ENCODE results near the gene SMARCAD1.

Gene SMARCAD1

DNA sequence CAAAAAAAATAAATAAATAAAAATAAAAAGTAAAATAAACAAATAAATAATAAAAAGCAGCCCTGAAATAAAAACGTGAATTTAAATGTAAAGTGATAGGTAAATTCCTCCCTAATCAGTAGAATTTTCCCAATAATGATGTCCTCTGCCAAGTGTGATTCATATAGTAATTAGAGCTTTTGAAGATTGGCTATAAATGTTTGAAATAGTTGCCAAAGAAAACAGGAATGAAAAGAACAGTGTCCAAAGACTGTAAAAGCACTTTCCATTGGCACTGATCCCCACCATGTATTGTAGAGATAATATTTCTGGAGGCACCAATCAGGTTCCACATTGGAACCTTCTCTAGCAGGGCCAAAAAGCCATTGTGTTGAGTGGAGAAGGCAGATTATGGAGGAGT is 25.9 kb upstream of the SMARCAD1 start:
- Histone ChIP-seq H3K27me3 (ENCODE audit: control insufficient read depth in 1 of 2, insufficient read depth in 2 of 2, low read length in 2 of 2) (no peaks in the 10 kb centered on the region), H3K9me3 (ENCODE audit: low read length) (no peaks in the 10 kb centered on the region), H3K4me3 (ENCODE audit: low read depth in 1 of 2, low read length in 2 of 2) (no peak overlapping the region), H3K36me3 (ENCODE audit: insufficient read depth, low read length) (no peaks in the 10 kb centered on the region), H3K9ac (ENCODE audit: low read length) (no peak overlapping the region), H3K27ac (ENCODE audit: low read depth, low read length) (no peak overlapping the region), H3K4me1 (ENCODE audit: insufficient read depth, low read length) (no peaks in the 10 kb centered on the region)

DNA sequence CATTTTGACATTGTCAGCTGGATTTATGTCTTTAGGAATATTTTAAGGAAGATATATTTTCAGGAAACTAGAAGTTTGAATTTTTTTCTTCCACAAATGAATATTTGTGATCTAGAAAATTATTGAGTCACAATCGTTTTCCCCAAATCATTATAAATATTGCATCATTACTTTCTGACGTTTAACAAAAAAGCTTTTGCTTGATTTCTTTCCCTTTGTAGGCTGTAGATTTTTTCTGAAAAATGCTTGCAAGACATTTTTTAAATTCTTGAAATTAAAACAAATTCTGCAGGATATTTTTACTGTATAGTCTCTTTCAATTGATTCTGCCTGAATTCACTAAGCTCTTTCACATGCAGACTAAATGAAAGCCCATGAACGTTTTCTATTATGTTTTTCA is 4.9 kb upstream of the SMARCAD1 start:
- Histone ChIP-seq H3K27ac (ENCODE audit: low read depth, low read length) (no peak overlapping the region), H3K27me3 (ENCODE audit: control insufficient read depth in 1 of 2, insufficient read depth in 2 of 2, low read length in 2 of 2) (no peaks in the 10 kb centered on the region), H3K36me3 (ENCODE audit: insufficient read depth, low read length) (no peaks in the 10 kb centered on the region), H3K4me1 (ENCODE audit: insufficient read depth, low read length) (no peaks in the 10 kb centered on the region), H3K9ac (ENCODE audit: low read length) (no peak overlapping the region), H3K9me3 (ENCODE audit: low read length) (no peaks in the 10 kb centered on the region), H3K4me3 (ENCODE audit: low read depth in 1 of 2, low read length in 2 of 2) (no peak overlapping the region)

DNA sequence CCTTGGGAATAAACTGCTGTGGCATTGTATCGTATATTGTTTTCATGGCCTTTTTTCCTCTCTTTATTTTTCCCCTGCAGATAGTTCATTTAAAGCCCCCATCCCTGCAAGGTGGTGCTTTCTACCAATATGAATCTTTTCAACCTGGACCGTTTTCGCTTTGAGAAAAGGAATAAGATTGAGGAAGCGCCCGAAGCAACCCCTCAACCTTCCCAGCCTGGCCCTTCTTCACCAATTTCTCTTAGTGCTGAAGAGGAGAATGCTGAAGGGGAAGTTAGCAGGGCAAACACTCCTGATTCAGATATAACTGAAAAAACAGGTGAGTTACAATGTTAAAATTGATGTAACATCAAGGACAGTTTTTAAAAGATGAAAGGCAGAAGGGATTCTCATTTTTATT is 601 bp downstream of the SMARCAD1 start:
- peak overlapping the region; percentile 96 for H3K27ac ChIP-seq (ENCODE audit: low read depth, low read length)
- H3K9ac ChIP-seq (ENCODE audit: low read length), result peak overlapping the region; percentile 70
- H3K4me3 ChIP-seq (ENCODE audit: low read depth in 1 of 2, low read length in 2 of 2), result peak overlapping the region; percentile 77 to 79
- H3K9me3 ChIP-seq (ENCODE audit: low read length), result no peaks in the 10 kb centered on the region
- H3K36me3 ChIP-seq (ENCODE audit: insufficient read depth, low read length), result peaks cover 3% of the 10 kb centered on the region
- H3K27me3 ChIP-seq (ENCODE audit: control insufficient read depth in 1 of 2, insufficient read depth in 2 of 2, low read length in 2 of 2), result no peaks in the 10 kb centered on the region
- peaks cover 13% of the 10 kb centered on the region for H3K4me1 ChIP-seq (ENCODE audit: insufficient read depth, low read length)

DNA sequence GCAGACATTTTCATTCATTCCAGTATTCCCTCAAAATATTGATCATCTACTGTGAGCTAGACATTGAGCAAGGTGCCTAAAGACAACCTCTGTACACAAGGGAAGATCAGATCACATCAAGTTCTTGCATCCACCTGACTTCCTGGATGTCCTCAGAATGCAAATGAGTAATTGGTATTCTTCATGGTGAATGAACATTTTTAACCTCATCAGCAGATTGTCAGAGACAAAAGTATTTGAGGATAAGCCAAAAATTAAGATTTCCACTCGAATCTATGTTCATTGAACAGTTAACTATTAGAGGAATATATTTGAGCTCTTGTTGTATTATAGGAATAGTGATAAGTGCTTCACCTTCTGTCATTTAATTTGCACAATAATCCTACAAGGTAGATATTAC is 1.3 kb downstream of the SMARCAD1 start:
- Histone ChIP-seq H3K9me3 (ENCODE audit: low read length) (no peaks in the 10 kb centered on the region), H3K9ac (ENCODE audit: low read length) (no peak overlapping the region), H3K4me3 (ENCODE audit: low read depth in 1 of 2, low read length in 2 of 2) (peak overlapping the region in 1 of 2 donors; percentile 79), H3K4me1 (ENCODE audit: insufficient read depth, low read length) (peaks cover 13% of the 10 kb centered on the region), H3K36me3 (ENCODE audit: insufficient read depth, low read length) (peaks cover 3% of the 10 kb centered on the region), H3K27me3 (ENCODE audit: control insufficient read depth in 1 of 2, insufficient read depth in 2 of 2, low read length in 2 of 2) (no peaks in the 10 kb centered on the region), H3K27ac (ENCODE audit: low read depth, low read length) (no peak overlapping the region)

DNA sequence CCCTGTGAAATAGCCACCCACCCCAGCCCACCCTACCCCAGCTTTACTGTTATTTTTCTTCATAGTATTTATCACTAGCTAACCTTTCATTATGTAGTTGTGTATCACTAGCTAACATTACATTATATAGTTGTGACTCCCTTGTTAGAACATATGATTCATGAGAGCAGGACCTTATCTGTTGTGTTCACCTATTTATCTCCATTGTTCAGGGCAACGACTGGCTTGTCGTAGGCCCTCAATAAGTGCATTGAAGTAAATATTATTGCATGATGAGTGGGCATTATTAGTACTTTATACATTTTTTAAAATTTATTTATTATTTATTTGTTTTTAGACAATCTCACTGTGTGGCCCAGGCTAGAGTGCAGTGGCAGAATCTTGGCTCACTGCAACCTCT is 4.2 kb downstream of the SMARCAD1 start:
- no peaks in the 10 kb centered on the region for H3K9me3 ChIP-seq (ENCODE audit: low read length)
- H3K27me3 ChIP-seq (ENCODE audit: control insufficient read depth in 1 of 2, insufficient read depth in 2 of 2, low read length in 2 of 2), result no peaks in the 10 kb centered on the region
- H3K27ac ChIP-seq (ENCODE audit: low read depth, low read length), result no peak overlapping the region
- H3K9ac ChIP-seq (ENCODE audit: low read length), result no peak overlapping the region
- H3K4me1 ChIP-seq (ENCODE audit: insufficient read depth, low read length), result peaks cover 13% of the 10 kb centered on the region
- peaks cover 3% of the 10 kb centered on the region for H3K36me3 ChIP-seq (ENCODE audit: insufficient read depth, low read length)
- no peak overlapping the region for H3K4me3 ChIP-seq (ENCODE audit: low read depth in 1 of 2, low read length in 2 of 2)

DNA sequence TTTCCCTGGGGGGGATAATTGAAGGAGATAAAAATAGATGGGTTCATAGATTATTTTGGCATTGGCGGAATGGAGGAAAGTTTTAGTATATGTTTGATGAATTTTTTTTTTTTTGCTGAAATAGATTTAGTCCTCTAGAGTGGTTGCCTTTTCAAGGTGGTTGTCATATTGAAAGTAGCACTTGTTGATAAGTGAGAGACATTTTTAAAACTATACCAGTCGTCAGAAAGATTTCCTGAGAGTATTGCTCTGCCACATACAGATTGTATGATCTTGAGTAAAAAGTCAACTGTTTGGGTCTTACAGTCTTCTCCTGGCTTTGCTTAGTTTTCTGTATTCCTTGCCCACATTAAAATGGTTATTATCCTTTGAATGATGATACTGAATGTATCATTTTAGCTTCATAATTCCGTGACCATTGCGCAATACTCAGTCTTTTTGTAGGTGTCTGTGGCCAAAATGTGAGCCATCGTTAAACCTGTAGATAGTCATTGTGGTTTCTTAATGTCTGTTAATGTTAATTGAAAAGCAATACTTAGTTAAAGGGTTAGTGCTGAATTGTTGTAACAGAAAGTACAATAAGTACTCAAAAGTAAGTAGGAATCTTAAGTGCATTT is 7.1 kb downstream of the SMARCAD1 start:
- Histone ChIP-seq H3K9me3 (ENCODE audit: low read length) (no peaks in the 10 kb centered on the region), H3K27me3 (ENCODE audit: control insufficient read depth in 1 of 2, insufficient read depth in 2 of 2, low read length in 2 of 2) (no peaks in the 10 kb centered on the region), H3K4me3 (ENCODE audit: low read depth in 1 of 2, low read length in 2 of 2) (no peak overlapping the region), H3K27ac (ENCODE audit: low read depth, low read length) (no peak overlapping the region), H3K9ac (ENCODE audit: low read length) (no peak overlapping the region), H3K4me1 (ENCODE audit: insufficient read depth, low read length) (no peaks in the 10 kb centered on the region), H3K36me3 (ENCODE audit: insufficient read depth, low read length) (peaks cover 3% of the 10 kb centered on the region)

DNA sequence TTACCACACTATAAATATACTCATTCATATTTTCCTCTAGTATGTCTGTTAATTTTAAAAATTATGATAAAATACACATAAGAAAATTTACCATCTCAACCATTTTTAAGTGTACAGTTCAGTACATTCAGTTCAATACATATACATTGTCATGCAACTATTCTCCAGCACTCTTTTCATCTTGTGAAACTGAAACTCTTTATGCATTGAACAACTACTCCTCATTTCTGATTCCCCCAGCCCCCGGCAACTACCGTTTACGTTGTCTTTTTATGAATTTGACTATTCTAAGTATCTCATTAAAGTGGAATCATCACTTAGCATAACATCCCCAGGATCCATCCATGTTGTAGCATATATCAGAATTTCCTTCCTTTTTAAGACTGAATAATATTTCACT is 8.7 kb downstream of the SMARCAD1 start:
- H3K9me3 ChIP-seq (ENCODE audit: low read length), result no peaks in the 10 kb centered on the region
- H3K9ac ChIP-seq (ENCODE audit: low read length), result no peak overlapping the region
- no peak overlapping the region for H3K27ac ChIP-seq (ENCODE audit: low read depth, low read length)
- H3K4me3 ChIP-seq (ENCODE audit: low read depth in 1 of 2, low read length in 2 of 2), result no peak overlapping the region
- H3K4me1 ChIP-seq (ENCODE audit: insufficient read depth, low read length), result no peaks in the 10 kb centered on the region
- H3K36me3 ChIP-seq (ENCODE audit: insufficient read depth, low read length), result peaks cover 3% of the 10 kb centered on the region
- no peaks in the 10 kb centered on the region for H3K27me3 ChIP-seq (ENCODE audit: control insufficient read depth in 1 of 2, insufficient read depth in 2 of 2, low read length in 2 of 2)

DNA sequence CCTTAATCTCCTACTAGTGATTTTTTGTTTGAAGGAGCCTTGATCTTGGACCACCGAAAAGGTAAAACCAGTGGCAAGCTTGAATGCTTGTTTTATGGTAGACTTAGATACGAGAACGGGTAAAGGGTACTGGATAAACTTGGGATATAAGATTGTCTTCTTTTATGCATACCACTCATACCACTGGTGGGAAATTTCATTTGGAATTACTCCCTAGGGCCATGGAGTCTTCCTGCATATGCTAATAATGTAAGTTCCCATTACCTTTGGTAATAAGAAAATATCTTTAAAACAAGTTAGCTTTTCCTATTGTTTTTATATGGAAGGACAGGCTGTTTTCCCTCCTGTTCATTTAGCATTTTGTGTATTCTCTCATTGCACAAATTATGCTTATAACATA is 11.7 kb downstream of the SMARCAD1 start:
- H3K27ac ChIP-seq (ENCODE audit: low read depth, low read length), result no peak overlapping the region
- H3K4me1 ChIP-seq (ENCODE audit: insufficient read depth, low read length), result no peaks in the 10 kb centered on the region
- H3K27me3 ChIP-seq (ENCODE audit: control insufficient read depth in 1 of 2, insufficient read depth in 2 of 2, low read length in 2 of 2), result no peaks in the 10 kb centered on the region
- no peaks in the 10 kb centered on the region for H3K9me3 ChIP-seq (ENCODE audit: low read length)
- H3K36me3 ChIP-seq (ENCODE audit: insufficient read depth, low read length), result no peaks in the 10 kb centered on the region
- no peak overlapping the region for H3K9ac ChIP-seq (ENCODE audit: low read length)
- H3K4me3 ChIP-seq (ENCODE audit: low read depth in 1 of 2, low read length in 2 of 2), result no peak overlapping the region

DNA sequence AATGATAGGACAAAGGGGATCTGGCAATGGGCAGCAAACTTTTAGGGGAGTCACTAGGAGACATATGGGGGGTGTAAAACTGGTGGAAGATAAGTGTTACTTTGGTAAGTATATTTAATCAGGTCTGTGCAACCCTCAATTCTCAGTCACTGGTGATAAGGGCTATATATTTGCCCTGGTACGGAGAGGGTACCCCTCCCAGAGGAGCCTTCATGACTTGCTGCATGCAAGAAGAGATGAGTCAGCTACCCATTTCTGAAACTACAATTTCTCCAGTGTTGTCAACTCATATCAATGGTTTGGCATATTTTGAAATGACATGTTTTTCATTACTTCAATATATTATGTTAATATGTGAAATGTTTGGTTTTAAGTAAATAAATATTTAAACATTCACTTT is 14.3 kb downstream of the SMARCAD1 start:
- H3K36me3 ChIP-seq (ENCODE audit: insufficient read depth, low read length), result no peaks in the 10 kb centered on the region
- no peaks in the 10 kb centered on the region for H3K9me3 ChIP-seq (ENCODE audit: low read length)
- H3K27ac ChIP-seq (ENCODE audit: low read depth, low read length), result no peak overlapping the region

DNA sequence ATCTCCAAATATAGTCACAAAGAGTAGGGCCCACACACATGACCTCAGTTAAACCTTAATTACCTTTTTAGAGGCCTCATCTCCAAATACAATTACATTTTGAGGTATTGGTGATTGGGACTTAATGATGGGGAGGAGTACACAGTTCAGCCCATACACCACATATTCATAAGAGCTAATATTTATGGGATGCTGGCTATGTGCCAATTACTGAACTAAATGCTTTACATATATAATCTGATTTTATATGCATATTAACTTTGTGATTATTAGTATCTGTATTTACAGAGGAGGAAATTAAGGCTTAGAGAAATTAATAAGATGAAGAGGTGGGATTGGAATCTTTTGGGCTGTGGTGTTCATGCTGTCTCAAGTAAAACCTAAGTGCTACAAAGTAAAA is 17.8 kb downstream of the SMARCAD1 start:
- Histone ChIP-seq H3K9ac (ENCODE audit: low read length) (no peak overlapping the region), H3K4me1 (ENCODE audit: insufficient read depth, low read length) (peaks cover 4% of the 10 kb centered on the region), H3K4me3 (ENCODE audit: low read depth in 1 of 2, low read length in 2 of 2) (no peak overlapping the region), H3K36me3 (ENCODE audit: insufficient read depth, low read length) (no peaks in the 10 kb centered on the region), H3K27me3 (ENCODE audit: control insufficient read depth in 1 of 2, insufficient read depth in 2 of 2, low read length in 2 of 2) (no peaks in the 10 kb centered on the region), H3K27ac (ENCODE audit: low read depth, low read length) (no peak overlapping the region), H3K9me3 (ENCODE audit: low read length) (no peaks in the 10 kb centered on the region)

More for the DNA sequence above, 14.3 kb downstream of the SMARCAD1 start:
- Histone ChIP-seq H3K9ac (ENCODE audit: low read length) (no peak overlapping the region), H3K4me3 (ENCODE audit: low read depth in 1 of 2, low read length in 2 of 2) (no peak overlapping the region), H3K4me1 (ENCODE audit: insufficient read depth, low read length) (no peaks in the 10 kb centered on the region), H3K27me3 (ENCODE audit: control insufficient read depth in 1 of 2, insufficient read depth in 2 of 2, low read length in 2 of 2) (no peaks in the 10 kb centered on the region)

DNA sequence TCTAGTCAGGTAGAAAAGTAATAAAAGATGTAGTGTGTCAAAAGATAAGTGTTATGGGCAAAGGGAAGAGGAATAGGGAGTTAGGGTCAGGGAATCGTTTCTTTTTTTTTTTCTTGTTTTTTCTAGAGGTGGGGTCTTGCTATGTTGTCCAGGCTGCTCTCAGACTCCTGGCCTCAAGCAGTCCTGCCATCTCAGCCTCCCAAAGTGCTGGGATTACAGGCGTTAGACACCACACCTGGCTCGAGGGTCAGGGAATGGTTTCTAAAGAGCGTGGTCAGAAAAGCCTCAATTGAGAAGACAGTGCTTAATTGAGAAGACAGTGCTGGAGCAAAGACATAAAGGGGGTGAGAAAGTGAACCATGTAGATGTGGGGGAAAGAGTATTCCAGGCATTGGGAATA is 19.1 kb downstream of the SMARCAD1 start:
- Histone ChIP-seq H3K9ac (ENCODE audit: low read length) (no peak overlapping the region), H3K36me3 (ENCODE audit: insufficient read depth, low read length) (no peaks in the 10 kb centered on the region), H3K27me3 (ENCODE audit: control insufficient read depth in 1 of 2, insufficient read depth in 2 of 2, low read length in 2 of 2) (no peaks in the 10 kb centered on the region), H3K9me3 (ENCODE audit: low read length) (no peaks in the 10 kb centered on the region), H3K27ac (ENCODE audit: low read depth, low read length) (no peak overlapping the region), H3K4me1 (ENCODE audit: insufficient read depth, low read length) (peaks cover 4% of the 10 kb centered on the region), H3K4me3 (ENCODE audit: low read depth in 1 of 2, low read length in 2 of 2) (no peak overlapping the region)

DNA sequence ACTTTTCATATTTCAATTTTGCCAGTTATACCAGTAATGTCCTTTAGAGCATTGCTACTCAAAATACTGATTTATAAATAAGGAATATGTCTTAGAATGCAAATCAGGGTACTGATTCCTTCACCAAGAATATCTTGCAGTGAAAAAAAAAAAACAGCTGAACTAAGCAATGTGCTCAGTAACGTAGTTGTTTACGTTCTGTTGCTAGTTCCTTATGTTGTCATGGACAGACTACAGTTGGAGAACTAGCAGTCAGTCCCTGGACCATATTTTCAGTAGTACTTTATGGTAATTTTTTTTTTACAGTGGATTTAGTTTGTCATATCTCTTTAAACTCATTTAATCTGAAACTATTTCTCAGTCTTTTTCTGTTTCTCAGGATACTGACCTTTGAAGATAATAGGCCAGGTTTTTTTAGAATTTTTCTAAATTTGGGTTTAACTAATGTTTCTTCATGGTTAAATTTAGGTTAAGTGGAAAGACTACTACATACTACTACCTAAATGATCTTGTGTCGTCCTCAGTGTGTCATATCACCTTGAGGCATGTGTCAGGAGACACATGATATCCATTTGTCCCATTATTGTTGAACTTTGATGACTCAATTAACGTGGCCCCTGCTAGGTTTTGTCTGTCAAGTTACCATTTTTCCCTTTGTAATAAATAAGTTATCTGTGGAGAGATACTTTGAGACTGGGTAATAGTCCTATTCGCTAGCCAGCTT is 21.0 kb downstream of the SMARCAD1 start:
- H3K27me3 ChIP-seq (ENCODE audit: control insufficient read depth in 1 of 2, insufficient read depth in 2 of 2, low read length in 2 of 2), result no peaks in the 10 kb centered on the region
- no peaks in the 10 kb centered on the region for H3K36me3 ChIP-seq (ENCODE audit: insufficient read depth, low read length)
- H3K4me1 ChIP-seq (ENCODE audit: insufficient read depth, low read length), result peaks cover 4% of the 10 kb centered on the region
- H3K4me3 ChIP-seq (ENCODE audit: low read depth in 1 of 2, low read length in 2 of 2), result no peak overlapping the region
- H3K9ac ChIP-seq (ENCODE audit: low read length), result no peak overlapping the region
- no peak overlapping the region for H3K27ac ChIP-seq (ENCODE audit: low read depth, low read length)
- no peaks in the 10 kb centered on the region for H3K9me3 ChIP-seq (ENCODE audit: low read length)

All from muscle layer of colon (tissue), 2 donors.